GF-D8 (cell line): ENCODE results near the gene CLCN4.

Experiments used
- DNase-seq: peaks from one replicate; lab custom pipeline; 2025; lab: John Stamatoyannopoulos, UW

Gene CLCN4

GRCh38 chrX:10156199-10157031 lies at the start of gene CLCN4:
CLCN4 (plus strand) TSS chrX:10156975; CDS start chrX:10185033, 28,058 bp downstream.
- DNase-seq = no peak

- no peak for DNase-seq
Measured at GRCh38 chrX:10107483-10107882, 49.3 kb upstream of the CLCN4 start.

GRCh38 chrX:10108288-10108687 lies 48.5 kb upstream of the CLCN4 start:
- no peak for DNase-seq

GRCh38 chrX:10109695-10110094 lies 47.1 kb upstream of the CLCN4 start:
- no peak for DNase-seq

- no peak for DNase-seq
Measured at GRCh38 chrX:10110316-10110935, 46.3 kb upstream of the CLCN4 start.

GRCh38 chrX:10110984-10111363 lies 45.8 kb upstream of the CLCN4 start:
- DNase-seq = no peak

GRCh38 chrX:10111364-10112148 lies 45.2 kb upstream of the CLCN4 start:
- no peak for DNase-seq

GRCh38 chrX:10112510-10112909 lies 44.3 kb upstream of the CLCN4 start:
- DNase-seq = no peak

GRCh38 chrX:10115082-10115481 lies 41.7 kb upstream of the CLCN4 start:
- no peak for DNase-seq

GRCh38 chrX:10117301-10117700 lies 39.5 kb upstream of the CLCN4 start:
- DNase-seq = no peak

- DNase-seq = no peak
Measured at GRCh38 chrX:10117864-10118377, 38.9 kb upstream of the CLCN4 start.

GRCh38 chrX:10118530-10118929 lies 38.2 kb upstream of the CLCN4 start:
- DNase-seq = no peak

- DNase-seq = no peak
Measured at GRCh38 chrX:10119399-10119990, 37.3 kb upstream of the CLCN4 start.

- no peak for DNase-seq
Measured at GRCh38 chrX:10120331-10120730, 36.4 kb upstream of the CLCN4 start.

- no peak for DNase-seq
Measured at GRCh38 chrX:10120828-10121227, 35.9 kb upstream of the CLCN4 start.

- peak; percentile 68 for DNase-seq
Measured at GRCh38 chrX:10121787-10122186, 35.0 kb upstream of the CLCN4 start.

- DNase-seq = no peak
Measured at GRCh38 chrX:10124506-10125247, 32.1 kb upstream of the CLCN4 start.

- no peak for DNase-seq
Measured at GRCh38 chrX:10125248-10125615, 31.5 kb upstream of the CLCN4 start.

GRCh38 chrX:10126044-10126443 lies 30.7 kb upstream of the CLCN4 start:
- no peak for DNase-seq

GRCh38 chrX:10126834-10127233 lies 29.9 kb upstream of the CLCN4 start:
- no peak for DNase-seq

- no peak for DNase-seq
Measured at GRCh38 chrX:10128386-10128785, 28.4 kb upstream of the CLCN4 start.

- no peak for DNase-seq
Measured at GRCh38 chrX:10129229-10129628, 27.5 kb upstream of the CLCN4 start.
